Natural killer cell treated with Interleukin-12 subunit alpha and Interleukin-12 subunit beta and Interleukin-15 and Interleukin-18, amount 100 ng/mL, for 72 hours (primary cell): ENCODE measurements around the gene PPP1R15A. TPM values are rescaled to one million over a fixed set of nuclear protein-coding genes. Genes with fewer than 3 reads are reported as not detected.
"Not testable (repeated sequence)": the region's sequence is repeated elsewhere in the genome, so short reads cannot be mapped to it uniquely, and the experiment has no call there.

Experiments used
- ATAC-seq, 2 donors: fragments of 150-1000 bp; cut with Tn5 transposase in 1 of 2; sonication (Bioruptor Pico), chemical (Tn5 transposase) in 1 of 2; 2 replicates each; pipeline ENCODE4 v1.10.0; 2021
- DNase-seq: peaks from one replicate; pipeline ENCODE4 v3.0.0; 2022; ENCODE audit warnings: low spot score
- H3K27ac Mint-ChIP-seq, 2 donors: 1 replicate in 1 of 2; 2 replicates in 1 of 2; pipeline ENCODE4 v1.8.0; 2022; ENCODE audit warnings: mixed read lengths in 2 of 2, mild to moderate bottlenecking in 1 of 2, moderate library complexity in 1 of 2
- H3K27me3 Mint-ChIP-seq, 2 donors: 1 replicate in 1 of 2; 2 replicates in 1 of 2; pipeline ENCODE4 v1.8.0; 2022; ENCODE audit warnings: mixed read lengths in 2 of 2
- H3K36me3 Mint-ChIP-seq: one replicate; pipeline ENCODE4 v1.8.0; 2022; ENCODE audit warnings: mixed read lengths
- H3K4me1 Mint-ChIP-seq, 2 donors: 1 replicate in 1 of 2; 2 replicates in 1 of 2; pipeline ENCODE4 v1.8.0; 2022; ENCODE audit warnings: low read depth in 2 of 2, mixed read lengths in 2 of 2, mild to moderate bottlenecking in 1 of 2
- H3K4me3 Mint-ChIP-seq: one replicate; pipeline ENCODE4 v1.8.0; 2022; ENCODE audit warnings: mixed read lengths
- H3K9me3 Mint-ChIP-seq: 2 replicates; pipeline ENCODE4 v1.8.0; 2022; ENCODE audit warnings: mixed read lengths
- total RNA-seq, 2 donors: library from RNA; stranded (reverse); gene quantifications; one replicate each; pipeline ENCODE4 v1.2.3, GENCODE V29; 2022

The PPP1R15A gene
- total RNA-seq, 2 donors from 2014 or later: 74.1 to 111 TPM

DNA sequence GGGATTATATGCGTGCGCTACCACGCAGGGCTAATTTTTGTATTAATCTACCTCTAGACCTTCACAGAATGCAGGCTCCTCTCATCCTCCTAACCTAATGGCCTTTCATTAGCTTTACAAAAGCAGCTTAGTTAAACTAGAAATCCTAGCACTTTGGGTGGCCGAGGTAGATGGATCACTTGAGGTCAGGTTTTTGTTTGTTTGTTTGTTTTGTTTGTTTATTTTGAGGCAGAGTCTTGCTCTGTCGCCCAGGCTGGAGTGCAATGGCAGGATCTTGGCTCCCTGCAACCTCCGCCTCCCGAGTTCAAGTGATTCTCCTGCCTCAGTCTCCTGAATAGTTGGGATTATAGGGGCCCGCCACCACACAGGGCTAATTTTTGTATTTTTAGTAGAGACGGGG, 7.5 kb downstream of the PPP1R15A start:
- ATAC-seq, H3K27ac Mint-ChIP-seq: not testable (repeated sequence)

DNA sequence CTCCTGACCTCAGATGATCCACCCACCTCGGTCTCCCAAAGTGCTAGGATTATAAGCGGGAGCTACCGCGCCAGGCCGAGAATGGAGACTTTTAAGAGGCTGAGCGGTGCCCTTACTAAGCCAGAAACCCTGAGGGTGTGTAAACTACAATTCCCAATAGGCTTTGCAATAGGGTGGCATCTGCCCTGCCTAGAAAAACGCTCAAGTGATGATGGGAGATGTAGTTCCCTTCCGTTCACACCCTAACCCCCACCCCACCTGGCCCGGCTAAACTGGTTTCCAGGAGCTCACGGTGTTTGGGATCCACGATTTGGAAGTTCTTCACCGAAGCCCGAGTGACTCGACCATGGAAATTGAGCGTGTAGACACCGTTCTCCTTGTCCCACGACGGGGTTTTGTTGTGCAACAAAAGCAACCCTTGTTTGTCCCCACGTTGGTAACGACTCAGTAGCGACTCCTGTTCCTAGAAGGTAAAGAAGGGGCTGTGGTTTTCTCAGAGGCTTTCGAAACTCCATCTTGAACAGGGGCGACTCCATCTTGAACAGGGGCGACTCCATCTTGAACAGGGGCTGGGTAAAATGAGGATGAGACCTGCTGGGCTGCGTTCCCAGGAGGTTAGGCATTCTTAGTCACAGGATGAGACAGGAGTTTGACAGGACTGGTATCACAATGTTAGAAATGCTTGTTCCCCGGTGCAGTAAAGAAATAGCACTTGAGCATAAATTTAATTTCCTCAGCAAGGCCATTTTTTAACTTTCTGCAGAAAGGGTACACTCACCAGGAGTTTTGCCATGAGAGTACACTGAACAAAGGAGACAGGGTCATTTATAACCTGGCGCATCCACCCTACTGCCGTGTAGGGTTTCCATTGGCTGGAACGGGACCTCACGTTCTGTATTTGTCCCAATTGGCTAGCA, 9.8 kb downstream of the PPP1R15A start:
- H3K9me3 Mint-ChIP-seq: no peaks in the 10 kb centered on the region
- no peak for DNase-seq
- peaks cover 7% of the 10 kb centered on the region for H3K36me3 Mint-ChIP-seq
- peaks cover 14 to 16% of the 10 kb centered on the region in 2 donors for H3K4me1 Mint-ChIP-seq
- no peak overlapping the region for H3K27ac Mint-ChIP-seq
- H3K4me3 Mint-ChIP-seq: no peak overlapping the region
- H3K27me3 Mint-ChIP-seq: no peaks in the 10 kb centered on the region
- peak; percentile 59 to 64 for ATAC-seq

More for the DNA sequence above, 7.5 kb downstream of the PPP1R15A start:
- not testable (repeated sequence) for H3K4me3 Mint-ChIP-seq, H3K9me3 Mint-ChIP-seq, H3K27me3 Mint-ChIP-seq, DNase-seq
- Mint-ChIP-seq H3K36me3 (peaks cover 16% of the 10 kb centered on the region), H3K4me1 (peaks cover 30% of the 10 kb centered on the region in 2 donors)

DNA sequence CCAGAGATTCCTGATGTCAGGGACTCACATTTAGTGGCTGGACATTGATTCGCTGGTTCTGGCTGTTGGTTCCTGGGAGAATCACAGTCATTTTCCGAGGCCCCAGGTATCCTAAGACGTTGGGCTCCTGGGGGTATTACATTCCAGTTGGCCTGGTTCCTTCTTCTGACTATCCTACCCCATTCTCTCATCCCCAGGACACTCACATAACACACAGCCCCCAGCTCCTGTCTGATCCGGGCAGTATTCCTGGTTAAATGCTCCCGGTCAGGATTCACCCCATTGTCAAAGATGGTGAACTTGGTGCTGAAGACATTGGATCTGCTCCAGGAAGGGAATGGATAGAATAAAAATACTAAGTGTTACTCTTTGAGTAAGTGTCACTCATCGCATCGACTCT, 11.5 kb downstream of the PPP1R15A start:
- H3K27ac Mint-ChIP-seq: no peak overlapping the region
- no peaks in the 10 kb centered on the region for H3K27me3 Mint-ChIP-seq
- no peak overlapping the region for H3K4me3 Mint-ChIP-seq
- H3K9me3 Mint-ChIP-seq: no peaks in the 10 kb centered on the region
- DNase-seq: no peak
- ATAC-seq: no peak
- H3K4me1 Mint-ChIP-seq: peaks cover 0 to 6% of the 10 kb centered on the region in 2 donors
- H3K36me3 Mint-ChIP-seq: no peaks in the 10 kb centered on the region

DNA sequence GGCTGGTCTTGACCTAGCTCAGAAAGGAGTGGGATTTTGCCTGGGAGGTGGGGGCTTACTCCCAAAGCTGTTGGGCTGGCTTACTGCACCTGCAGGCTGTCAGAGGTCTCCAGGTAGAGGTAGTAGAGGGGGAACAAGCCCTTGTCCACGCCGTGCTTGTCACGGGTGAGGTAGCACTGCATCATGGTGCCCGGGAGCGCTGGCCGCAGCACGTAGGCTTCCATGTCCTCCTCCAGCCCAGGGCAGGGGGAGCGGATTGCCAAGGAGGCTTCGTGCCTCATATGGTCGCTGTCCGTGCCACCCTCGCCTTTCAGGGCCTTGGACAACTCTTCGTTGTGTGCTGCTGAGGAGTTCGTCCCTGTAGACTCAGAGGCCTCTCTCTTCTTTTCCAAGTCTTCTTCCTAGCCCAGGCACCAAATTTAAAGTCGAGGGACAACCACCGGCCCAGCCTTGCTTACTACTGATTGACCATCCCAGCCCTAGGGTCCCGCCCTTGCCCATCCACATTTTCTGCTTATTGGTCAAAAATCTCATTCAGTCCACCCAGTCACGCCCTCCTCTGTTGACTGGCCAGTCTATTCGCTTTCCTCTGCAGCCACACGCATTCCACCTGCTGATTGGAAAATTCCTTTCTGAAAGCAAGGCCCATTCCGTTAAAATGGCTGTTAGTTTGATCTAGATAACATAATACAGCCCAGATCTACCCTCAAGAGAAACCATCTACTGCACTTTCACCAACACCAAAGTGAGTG, 15.8 kb downstream of the PPP1R15A start:
- Mint-ChIP-seq H3K36me3 (no peaks in the 10 kb centered on the region), H3K4me1 (peaks cover 0 to 6% of the 10 kb centered on the region in 2 donors), H3K9me3 (no peaks in the 10 kb centered on the region), H3K27me3 (peaks cover 0 to 13% of the 10 kb centered on the region in 2 donors), H3K27ac (peak overlapping the region in 1 of 2 donors; percentile 21), H3K4me3 (no peak overlapping the region)
- ATAC-seq: peak in 1 of 2 donors; percentile 2
- no peak for DNase-seq

DNA sequence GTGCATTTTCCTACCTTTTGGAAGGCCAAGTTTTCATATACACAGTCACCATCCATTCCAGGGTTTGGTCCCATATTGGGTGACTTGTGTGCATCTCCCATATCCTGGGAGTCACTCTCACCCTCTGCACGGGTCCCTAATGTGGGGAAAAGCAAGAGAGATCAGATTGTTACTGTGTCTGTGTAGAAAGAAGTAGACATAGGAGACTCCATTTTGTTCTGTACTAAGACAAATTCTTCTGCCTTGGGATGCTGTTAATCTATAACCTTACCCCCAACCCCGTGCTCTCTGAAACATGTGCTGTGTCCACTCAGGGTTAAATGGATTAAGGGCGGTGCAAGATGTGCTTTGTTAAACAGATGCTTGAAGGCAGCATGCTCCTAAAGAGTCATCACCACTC, 17.3 kb downstream of the PPP1R15A start:
- not testable (repeated sequence) for ATAC-seq, H3K36me3 Mint-ChIP-seq, H3K4me1 Mint-ChIP-seq, H3K9me3 Mint-ChIP-seq, DNase-seq, H3K4me3 Mint-ChIP-seq, H3K27ac Mint-ChIP-seq
- H3K27me3 Mint-ChIP-seq: peaks cover under 1 to 17% of the 10 kb centered on the region in 2 donors

DNA sequence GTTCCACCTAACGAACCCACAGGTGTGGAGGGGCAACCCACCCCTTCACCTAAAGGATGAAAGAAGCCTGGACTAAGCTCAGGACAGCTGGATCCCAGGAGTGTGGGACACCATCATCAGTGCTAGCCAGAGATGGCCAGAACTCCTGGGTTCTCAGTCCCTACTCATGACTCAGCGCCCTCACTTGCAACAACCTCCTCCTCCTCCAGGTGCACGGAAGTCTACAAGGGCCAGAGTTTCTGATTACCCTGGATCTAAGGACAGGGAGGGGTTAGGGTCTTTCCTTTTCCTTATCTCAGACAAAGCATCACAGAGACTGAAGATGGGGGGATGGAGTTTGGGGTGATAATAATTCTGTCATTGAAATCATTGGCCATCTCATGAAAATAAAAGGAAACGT, 18.3 kb downstream of the PPP1R15A start:
- Mint-ChIP-seq H3K36me3 (no peaks in the 10 kb centered on the region), H3K27ac (no peak overlapping the region), H3K27me3 (peaks cover 7 to 22% of the 10 kb centered on the region in 2 donors), H3K4me1 (peaks cover 0 to 3% of the 10 kb centered on the region in 2 donors), H3K9me3 (no peaks in the 10 kb centered on the region), H3K4me3 (no peak overlapping the region)
- DNase-seq (no peak), ATAC-seq (no peak)

DNA sequence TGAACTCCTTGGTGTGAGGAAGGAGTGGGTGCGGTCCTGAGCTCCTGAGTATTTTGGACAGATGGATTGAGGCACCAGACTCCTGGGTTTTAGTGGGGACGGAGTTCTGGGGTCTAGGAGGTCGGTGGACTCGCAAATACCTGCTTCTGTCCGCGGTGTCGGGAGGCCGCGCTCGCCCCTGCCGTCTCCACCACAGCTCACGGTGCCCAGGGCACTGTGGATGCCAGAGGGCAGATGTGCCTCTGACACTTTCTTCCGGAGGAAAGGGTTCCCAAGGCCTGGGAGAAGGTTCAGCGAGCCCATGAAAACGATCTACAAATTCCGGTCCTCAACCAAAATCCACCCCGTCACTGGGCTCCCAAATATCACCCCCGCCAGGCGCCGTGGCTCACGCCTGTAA, 23.0 kb downstream of the PPP1R15A start:
- Mint-ChIP-seq H3K27ac (peak overlapping the region in 1 of 2 donors; percentile 82), H3K9me3 (no peaks in the 10 kb centered on the region), H3K36me3 (no peaks in the 10 kb centered on the region), H3K4me3 (no peak overlapping the region), H3K4me1 (peaks cover 9 to 25% of the 10 kb centered on the region in 2 donors), H3K27me3 (peaks cover 7 to 29% of the 10 kb centered on the region in 2 donors)
- DNase-seq (no peak), ATAC-seq (no peak)

DNA sequence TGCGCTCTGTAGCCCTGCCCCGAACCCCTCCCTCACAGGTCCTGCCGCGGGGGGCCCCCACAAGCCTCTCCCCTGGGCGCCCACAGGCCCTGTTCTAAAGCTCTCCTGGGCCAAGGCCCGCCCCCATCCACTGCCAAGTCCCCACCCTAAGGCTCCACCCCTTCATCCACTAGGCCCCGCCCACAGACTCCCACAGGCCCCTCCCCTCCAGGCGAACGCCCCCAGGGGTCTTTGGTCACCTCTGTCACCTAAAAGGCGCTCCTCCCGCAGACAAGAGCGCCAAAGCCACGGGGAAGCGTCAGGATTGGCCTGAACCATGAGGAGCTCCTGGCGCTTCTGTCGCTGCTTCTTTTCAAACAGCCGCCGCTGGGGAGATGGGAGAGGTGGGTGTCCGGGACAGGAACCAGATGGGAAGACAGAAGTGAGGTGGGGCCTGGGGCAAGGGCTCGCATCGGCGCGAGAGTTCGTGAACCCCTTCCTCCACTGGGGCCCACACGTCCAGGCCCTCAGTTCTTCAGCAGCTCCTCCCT, 24.0 kb downstream of the PPP1R15A start:
- Mint-ChIP-seq H3K4me1 (peaks cover 15 to 29% of the 10 kb centered on the region in 2 donors), H3K36me3 (no peaks in the 10 kb centered on the region), H3K9me3 (no peaks in the 10 kb centered on the region), H3K27me3 (peaks cover 7 to 24% of the 10 kb centered on the region in 2 donors), H3K4me3 (peak overlapping the region; percentile 27), H3K27ac (peak overlapping the region in 1 of 2 donors; percentile 82)
- ATAC-seq: peak in 1 of 2 donors; percentile 43
- no peak for DNase-seq

DNA sequence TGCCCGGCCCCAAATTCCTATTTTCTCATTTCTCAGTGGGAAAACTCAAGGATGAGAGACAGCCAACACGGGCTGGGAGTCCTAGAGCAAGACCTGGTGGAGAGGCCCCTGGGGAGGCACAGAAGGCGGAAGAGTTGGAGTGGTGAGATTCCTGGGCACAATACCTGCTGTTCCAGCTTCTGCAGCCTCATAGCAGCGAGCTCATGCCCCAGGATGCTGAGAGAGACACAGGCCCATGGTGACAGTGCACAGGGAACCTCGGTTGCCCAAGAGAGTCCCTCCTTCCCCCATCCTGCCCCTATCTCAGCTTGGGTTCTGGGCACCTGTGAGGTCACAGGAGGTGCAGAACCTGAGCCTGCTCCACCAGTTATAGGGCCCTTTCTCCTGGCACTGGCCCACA, 25.0 kb downstream of the PPP1R15A start:
- DNase-seq: no peak
- Mint-ChIP-seq H3K4me3 (no peak overlapping the region), H3K4me1 (peaks cover 24 to 35% of the 10 kb centered on the region in 2 donors), H3K36me3 (no peaks in the 10 kb centered on the region), H3K27ac (peak overlapping the region in 1 of 2 donors; percentile 82), H3K27me3 (peaks cover 7 to 17% of the 10 kb centered on the region in 2 donors), H3K9me3 (no peaks in the 10 kb centered on the region)
- no peak for ATAC-seq

DNA sequence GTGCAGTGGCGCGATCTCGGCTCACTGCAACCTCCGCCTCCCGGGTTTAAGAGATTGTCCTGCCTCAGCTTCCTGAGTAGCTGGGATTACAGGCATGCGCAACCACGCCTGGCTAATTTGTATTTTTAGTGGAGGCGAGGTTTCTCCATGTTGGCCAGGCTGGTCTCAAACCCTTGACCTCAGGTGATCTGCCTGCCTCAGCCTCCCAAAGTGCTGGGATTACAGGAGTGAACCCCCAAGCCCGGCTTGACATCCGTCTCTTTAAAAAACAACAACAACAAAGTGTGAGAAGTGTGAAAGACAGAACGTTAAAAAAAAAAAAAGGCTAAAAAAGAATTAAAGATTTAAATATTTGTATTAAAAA, 27.1 kb downstream of the PPP1R15A start:
- ATAC-seq: not testable (repeated sequence)

DNA sequence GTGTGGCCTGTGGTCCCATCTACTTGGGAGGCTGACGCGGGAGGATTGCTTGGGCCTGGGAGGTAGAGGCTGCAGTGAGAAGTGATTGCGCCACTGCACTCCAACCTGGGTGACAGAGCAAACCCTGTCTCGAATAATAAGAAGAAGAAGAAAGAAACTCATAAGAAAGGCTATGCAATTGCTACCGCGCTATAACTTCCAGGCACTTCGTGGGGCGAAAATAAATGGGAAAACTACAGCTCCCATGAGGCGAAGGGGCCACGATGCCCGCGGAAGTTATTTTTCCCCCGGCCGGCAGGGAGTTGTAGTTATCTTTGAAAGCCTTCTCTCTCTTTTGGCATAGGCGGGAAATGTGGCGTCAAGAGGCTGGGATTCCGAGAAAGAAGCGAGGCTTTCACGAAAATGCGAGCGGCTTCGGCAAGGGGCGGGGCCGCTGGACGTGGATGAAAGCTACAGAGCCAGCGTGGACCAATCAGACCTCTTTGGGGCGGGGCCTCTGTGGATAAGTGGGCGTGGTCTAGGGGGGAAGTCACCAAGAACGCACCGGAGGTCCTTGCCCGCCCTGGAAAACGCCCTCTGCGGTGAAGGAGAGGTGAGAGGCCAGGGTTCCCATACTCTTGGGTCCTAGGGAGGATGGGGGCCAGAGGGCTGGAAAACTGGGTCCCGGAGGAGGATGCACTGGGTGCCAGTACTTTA, 27.7 kb downstream of the PPP1R15A start, which contains the start of gene NUCB1:
Gene NUCB1 (plus strand): TSS at position 532 of the 696 bp plus-strand sequence. CDS start 485 bp downstream, outside the sequence.
- ATAC-seq (peak; percentile 98), DNase-seq (peak; percentile 99)
- H3K4me1 Mint-ChIP-seq: peaks cover 30 to 42% of the 10 kb centered on the region in 2 donors
- no peaks in the 10 kb centered on the region for H3K9me3 Mint-ChIP-seq
- peaks cover 2 to 8% of the 10 kb centered on the region in 2 donors for H3K27me3 Mint-ChIP-seq
- H3K4me3 Mint-ChIP-seq: peak within 1 kb of the TSS; percentile 98
- no peaks in the 10 kb centered on the region for H3K36me3 Mint-ChIP-seq
- peak within 1 kb of the TSS; percentile 91 to 99 for H3K27ac Mint-ChIP-seq

More for the DNA sequence above, 27.1 kb downstream of the PPP1R15A start:
- not testable (repeated sequence) for H3K36me3 Mint-ChIP-seq, H3K9me3 Mint-ChIP-seq, DNase-seq
- H3K27me3 Mint-ChIP-seq: peaks cover 7 to 12% of the 10 kb centered on the region in 2 donors
- peaks cover 30 to 45% of the 10 kb centered on the region in 2 donors for H3K4me1 Mint-ChIP-seq
- peak overlapping the region; percentile 98 for H3K4me3 Mint-ChIP-seq
- peak overlapping the region; percentile 91 to 99 for H3K27ac Mint-ChIP-seq

DNA sequence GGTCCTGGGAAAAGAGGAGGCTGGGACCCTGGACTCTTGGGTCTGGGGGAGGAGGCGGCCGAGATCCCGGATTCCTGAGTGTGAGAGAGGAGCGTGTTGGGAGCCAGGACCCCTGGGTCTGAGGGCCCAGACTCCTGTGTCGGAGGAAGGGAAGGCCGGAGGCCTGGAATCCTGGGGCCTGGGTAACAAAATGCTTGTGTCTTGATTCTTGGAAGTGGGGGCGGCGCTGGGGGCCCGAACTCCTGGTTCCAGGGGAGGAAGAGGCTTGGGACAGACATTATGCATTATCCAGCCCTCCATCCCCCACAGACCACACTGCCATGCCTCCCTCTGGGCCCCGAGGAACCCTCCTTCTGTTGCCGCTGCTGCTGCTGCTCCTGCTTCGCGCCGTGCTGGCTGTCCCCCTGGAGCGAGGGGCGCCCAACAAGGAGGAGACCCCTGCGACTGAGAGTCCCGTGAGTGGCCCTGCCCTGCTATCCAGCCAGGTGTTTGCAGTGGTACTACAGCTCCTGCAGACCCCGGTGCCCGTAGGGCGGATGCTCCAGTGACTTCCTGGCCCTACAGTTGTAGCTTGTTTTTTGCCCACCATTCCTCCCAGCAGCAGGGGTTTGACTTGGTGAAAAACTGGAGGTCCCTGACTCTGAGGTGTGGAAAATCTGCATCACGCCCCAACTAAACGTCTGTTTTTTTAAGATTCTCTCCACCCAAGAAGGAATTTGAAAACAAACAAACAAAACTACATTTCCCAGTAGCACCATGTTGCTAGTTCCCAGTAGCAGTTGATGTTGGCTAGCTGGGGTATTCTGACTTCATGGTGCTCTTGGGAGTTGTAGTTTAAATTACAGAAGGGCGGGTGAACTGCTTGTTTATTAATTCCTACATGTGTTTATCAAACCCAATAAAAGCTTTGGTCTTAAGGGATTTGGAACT, 28.5 kb downstream of the PPP1R15A start:
- Mint-ChIP-seq H3K9me3 (no peaks in the 10 kb centered on the region), H3K27me3 (peaks cover 0 to 6% of the 10 kb centered on the region in 2 donors), H3K36me3 (no peaks in the 10 kb centered on the region), H3K4me3 (peak overlapping the region; percentile 98), H3K27ac (peak overlapping the region; percentile 91 to 99), H3K4me1 (peaks cover 30 to 41% of the 10 kb centered on the region in 2 donors)
- no peak for DNase-seq
- peak in 1 of 2 donors; percentile 10 for ATAC-seq
